SK-N-SH (cell line): Measurements from ENCODE around the gene MFSD2B. TPM values are rescaled to one million over a fixed set of nuclear protein-coding genes. Genes with fewer than 3 reads are reported as not detected.
A peak's percentile ranks its signal among the peaks of the same experiment; 100 is the strongest.

Experiments used
- CTCF ChIA-PET: fragments of 300-600, 350-600 bp; formaldehyde crosslinking; extraction: SDS; loops from one replicate; lab custom pipeline; 2021; lab: Yijun Ruan, JAX
- POLR2A ChIA-PET: fragments of 350-600 bp; sonication (Branson Sonifier 250); formaldehyde crosslinking; extraction: SDS; loops from one replicate; lab custom pipeline; 2020; ENCODE audit warnings: antibody characterized with exemption, inconsistent platforms; lab: Yijun Ruan, JAX
- DNase-seq: peaks from one replicate; pipeline ENCODE4 v3.0.0; 2012
- H2AFZ ChIP-seq: fragments of 200-600 bp; sonication (generic); 2 replicates; pipeline ENCODE4 v1.8.1; 2016; ENCODE audit warnings: antibody characterized with exemption, mild to moderate bottlenecking, low read depth
- H3F3A ChIP-seq: fragments of 200-600 bp; sonication (generic); replicated peaks from 2 replicates; pipeline ENCODE3; 2016; ENCODE audit warnings: antibody characterized with exemption, mild to moderate bottlenecking; ENCODE audit not compliant: insufficient read depth
- H3K27ac ChIP-seq, 2 experiments: fragments of 200-500 bp in 1 of 2; fragments of 200-600 bp in 1 of 2; sonication (Bioruptor generic) in 1 of 2; sonication (generic), shearing (Covaris generic) in 1 of 2; 2 replicates each; pipeline versions ENCODE4 v1.5.1 to v1.6.1; 2014 to 2016; ENCODE audit warnings: low read depth in 2 of 2, inconsistent platforms in 1 of 2, low read length in 1 of 2, mild to moderate bottlenecking in 1 of 2, mixed read lengths in 1 of 2
- H3K27me3 ChIP-seq: fragments of 200-600 bp; sonication (generic), shearing (Covaris generic); 2 replicates; pipeline ENCODE4 v1.6.1; 2016; ENCODE audit warnings: mixed run types; ENCODE audit not compliant: insufficient read depth
- H3K36me3 ChIP-seq, 2 experiments: fragments of 200-500 bp in 1 of 2; fragments of 200-600 bp in 1 of 2; sonication (Bioruptor generic) in 1 of 2; sonication (generic) in 1 of 2; replicated peaks in 1 of 2; 2 replicates each; pipeline versions ENCODE3 to v1.5.1; 2014 to 2016; ENCODE audit warnings: low read length in 1 of 2, mild to moderate bottlenecking in 1 of 2; ENCODE audit not compliant: insufficient read depth in 2 of 2, control insufficient read depth in 1 of 2
- H3K4me1 ChIP-seq, 2 experiments: fragments of 200-500 bp in 1 of 2; fragments of 200-600 bp in 1 of 2; sonication (Bioruptor generic) in 1 of 2; sonication (generic), shearing (Covaris generic) in 1 of 2; 2 replicates each; pipeline versions ENCODE4 v1.5.1 to v1.6.1; 2014 to 2016; ENCODE audit warnings: low read depth in 1 of 2, low read length in 1 of 2, mixed run types in 1 of 2; ENCODE audit not compliant: insufficient read depth in 2 of 2, control insufficient read depth in 1 of 2
- H3K4me2 ChIP-seq: fragments of 200-600 bp; sonication (generic), shearing (Covaris generic); 2 replicates; pipeline ENCODE4 v1.6.1; 2017; ENCODE audit warnings: mixed run types
- H3K4me3 ChIP-seq, 2 experiments: fragments of 200-500 bp in 1 of 2; fragments of 200-600 bp in 1 of 2; sonication (Bioruptor generic) in 1 of 2; sonication (generic), shearing (Covaris generic) in 1 of 2; 2 replicates each; pipeline versions ENCODE4 v1.5.1 to v1.8.1; 2014 to 2016; ENCODE audit warnings: low read depth in 2 of 2, inconsistent platforms in 1 of 2, low read length in 1 of 2, mild to moderate bottlenecking in 1 of 2, mixed read lengths in 1 of 2, moderate library complexity in 1 of 2
- H3K79me2 ChIP-seq: fragments of 200-600 bp; sonication (generic); 2 replicates; pipeline ENCODE4 v1.8.1; 2017; ENCODE audit warnings: mild to moderate bottlenecking; ENCODE audit not compliant: insufficient read depth
- H3K9ac ChIP-seq: fragments of 200-600 bp; sonication (generic); 2 replicates; pipeline ENCODE4 v1.6.1; 2017; ENCODE audit warnings: mixed run types
- H3K9me2 ChIP-seq: fragments of 200-600 bp; sonication (generic); 2 replicates; pipeline ENCODE4 v1.6.1; 2017; ENCODE audit warnings: mixed run types
- H3K9me3 ChIP-seq: fragments of 200-600 bp; sonication (generic); 2 replicates; pipeline ENCODE4 v1.6.1; 2017; ENCODE audit warnings: mixed run types, mild to moderate bottlenecking, moderate library complexity
- H4K20me1 ChIP-seq: fragments of 200-600 bp; sonication (generic); 2 replicates; pipeline ENCODE4 v1.6.1; 2017; ENCODE audit warnings: mild to moderate bottlenecking, mixed run types; ENCODE audit not compliant: insufficient read depth
- CHD2 ChIP-seq: fragments of 150-350 bp; IDR thresholded peaks from 2 replicates; pipeline ENCODE4 v1.6.1; 2018; ENCODE audit warnings: low read length; ENCODE audit not compliant: partially characterized antibody
- ELF1 ChIP-seq: IDR thresholded peaks from 2 replicates; pipeline ENCODE4 v1.4.0; 2012
- FOXM1 ChIP-seq: IDR thresholded peaks from 2 replicates; pipeline ENCODE4 v1.4.0; 2012; ENCODE audit warnings: low read depth, mild to moderate bottlenecking
- TAF1 ChIP-seq: IDR thresholded peaks from 2 replicates; pipeline ENCODE4 v1.6.1; 2012; ENCODE audit warnings: low read depth, mild to moderate bottlenecking, low read length, moderate library complexity, borderline replicate concordance
- USF2 ChIP-seq: fragments of 150-350 bp; IDR thresholded peaks from 2 replicates; pipeline ENCODE4 v1.6.1; 2017; ENCODE audit warnings: antibody characterized with exemption, low read length, low read depth, borderline replicate concordance
- WGBS: methylation state at CpG from one replicate; pipeline ENCODE4 v1.1.6; 2017; ENCODE audit warnings: low lambda C conversion rate; 5-methylcytosine and 5-hydroxymethylcytosine counted together
- polyA plus RNA-seq, 3 experiments: library from polyadenylated mRNA; depleted of rRNA; stranded (reverse); fragments of >200 nt; gene quantifications; 2 replicates each; pipeline ENCODE4 v1.2.3, GENCODE V29; 2012
- TF ChIP-seq, protein P1 (sequence below): fragments of 200-600 bp; sonication (generic); IDR thresholded peaks from 2 replicates; pipeline ENCODE4 v1.6.1; 2017; ENCODE audit warnings: antibody characterized with exemption, mild to moderate bottlenecking, moderate library complexity
- TF ChIP-seq, protein P2 (sequence below): IDR thresholded peaks from 2 replicates; pipeline ENCODE4; 2012

MFSD2B gene
- polyA plus RNA-seq, 1 of the 3 experiments (the other 2 are of a cell fraction): not detected

DNA sequence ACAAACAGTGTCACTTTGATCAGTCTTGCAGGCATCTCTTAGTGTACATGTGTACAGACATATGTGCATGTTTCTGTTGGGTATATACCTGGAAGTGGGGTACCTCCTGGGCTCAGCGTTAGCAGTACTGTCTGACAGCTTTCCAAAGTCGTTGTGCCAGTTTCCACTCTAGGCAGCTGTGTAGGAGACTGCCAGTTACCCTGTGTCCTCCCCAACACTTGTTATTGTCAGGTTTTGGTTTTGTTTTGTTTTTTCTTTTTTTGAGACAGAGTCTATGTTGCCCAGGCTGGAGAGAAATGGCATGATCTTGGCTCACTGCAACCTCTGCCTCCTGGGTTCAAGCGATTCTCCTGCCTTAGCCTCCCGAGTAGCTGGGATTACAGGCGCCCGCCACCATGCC is 45.9 kb downstream of the MFSD2B start:
- no peak overlapping the region for H2AFZ ChIP-seq
- H3K9me2 ChIP-seq: no peaks in the 10 kb centered on the region
- TF ChIP-seq, protein P1, sequence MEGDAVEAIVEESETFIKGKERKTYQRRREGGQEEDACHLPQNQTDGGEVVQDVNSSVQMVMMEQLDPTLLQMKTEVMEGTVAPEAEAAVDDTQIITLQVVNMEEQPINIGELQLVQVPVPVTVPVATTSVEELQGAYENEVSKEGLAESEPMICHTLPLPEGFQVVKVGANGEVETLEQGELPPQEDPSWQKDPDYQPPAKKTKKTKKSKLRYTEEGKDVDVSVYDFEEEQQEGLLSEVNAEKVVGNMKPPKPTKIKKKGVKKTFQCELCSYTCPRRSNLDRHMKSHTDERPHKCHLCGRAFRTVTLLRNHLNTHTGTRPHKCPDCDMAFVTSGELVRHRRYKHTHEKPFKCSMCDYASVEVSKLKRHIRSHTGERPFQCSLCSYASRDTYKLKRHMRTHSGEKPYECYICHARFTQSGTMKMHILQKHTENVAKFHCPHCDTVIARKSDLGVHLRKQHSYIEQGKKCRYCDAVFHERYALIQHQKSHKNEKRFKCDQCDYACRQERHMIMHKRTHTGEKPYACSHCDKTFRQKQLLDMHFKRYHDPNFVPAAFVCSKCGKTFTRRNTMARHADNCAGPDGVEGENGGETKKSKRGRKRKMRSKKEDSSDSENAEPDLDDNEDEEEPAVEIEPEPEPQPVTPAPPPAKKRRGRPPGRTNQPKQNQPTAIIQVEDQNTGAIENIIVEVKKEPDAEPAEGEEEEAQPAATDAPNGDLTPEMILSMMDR: no peak
- TF ChIP-seq, protein P2, sequence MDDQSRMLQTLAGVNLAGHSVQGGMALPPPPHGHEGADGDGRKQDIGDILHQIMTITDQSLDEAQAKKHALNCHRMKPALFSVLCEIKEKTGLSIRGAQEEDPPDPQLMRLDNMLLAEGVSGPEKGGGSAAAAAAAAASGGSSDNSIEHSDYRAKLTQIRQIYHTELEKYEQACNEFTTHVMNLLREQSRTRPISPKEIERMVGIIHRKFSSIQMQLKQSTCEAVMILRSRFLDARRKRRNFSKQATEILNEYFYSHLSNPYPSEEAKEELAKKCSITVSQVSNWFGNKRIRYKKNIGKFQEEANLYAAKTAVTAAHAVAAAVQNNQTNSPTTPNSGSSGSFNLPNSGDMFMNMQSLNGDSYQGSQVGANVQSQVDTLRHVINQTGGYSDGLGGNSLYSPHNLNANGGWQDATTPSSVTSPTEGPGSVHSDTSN: no peak
- TF ChIP-seq CHD2 (no peak), TAF1 (no peak), ELF1 (no peak), FOXM1 (no peak)
- H3K9ac ChIP-seq: no peak overlapping the region
- ChIA-PET CTCF (interaction anchor here (0.7 to 1.9 kb wide), 2 partner anchors 96 to 231 kb away, joined by 3 to 4 read pairs; no protein-coding TSS in a partner anchor), POLR2A (no interaction called here)
- WGBS: 87% methylated on average over 6 of the region's 6 CpGs
- peaks cover 1% of the 10 kb centered on the region for H3F3A ChIP-seq
- H3K36me3 ChIP-seq: peaks cover 0 to 11% of the 10 kb centered on the region in 2 experiments
- H3K4me2 ChIP-seq: no peak overlapping the region
- no peak overlapping the region for H3K4me3 ChIP-seq
- no peak overlapping the region for H3K27ac ChIP-seq
- no peak for DNase-seq
- H4K20me1 ChIP-seq: no peaks in the 10 kb centered on the region
- H3K79me2 ChIP-seq: no peaks in the 10 kb centered on the region
- peaks cover 0 to 10% of the 10 kb centered on the region in 2 experiments; a peak in 1 of 4 replicates for H3K4me1 ChIP-seq
- H3K27me3 ChIP-seq: no peaks in the 10 kb centered on the region
- H3K9me3 ChIP-seq: no peaks in the 10 kb centered on the region

- H3K27ac ChIP-seq: no peak overlapping the region
- no peaks in the 10 kb centered on the region for H3F3A ChIP-seq
- H4K20me1 ChIP-seq: no peaks in the 10 kb centered on the region
- H3K27me3 ChIP-seq: no peaks in the 10 kb centered on the region
- H3K4me2 ChIP-seq: no peak overlapping the region
- H3K79me2 ChIP-seq: no peaks in the 10 kb centered on the region
- no peaks in the 10 kb centered on the region for H3K9me2 ChIP-seq
- H3K9me3 ChIP-seq: no peaks in the 10 kb centered on the region
- peaks cover 6 to 21% of the 10 kb centered on the region in 2 experiments for H3K36me3 ChIP-seq
- ChIA-PET CTCF (interaction anchor here (0.7 to 5.3 kb wide), 4 partner anchors 8 to 235 kb away, joined by 3 to 43 read pairs (median 39); partner anchors contain the start of genes ATAD2B and FKBP1B), POLR2A (interaction anchor here (0.7 kb wide), 2 partner anchors 14 to 344 kb away, joined by 3 to 7 read pairs; no protein-coding TSS in a partner anchor)
- peaks cover 0 to 9% of the 10 kb centered on the region in 2 experiments; a peak in 1 of 4 replicates for H3K4me1 ChIP-seq
- H2AFZ ChIP-seq: no peak overlapping the region
- no peak for DNase-seq
- H3K9ac ChIP-seq: no peak overlapping the region
- TF ChIP-seq, protein P1: peak; percentile 8; the same call in 1 of the 2 replicates
- TF ChIP-seq USF2: no peak
- H3K4me3 ChIP-seq: no peak overlapping the region
- WGBS: 79% methylated on average over 4 of the region's 4 CpGs
Measured at GRCh38 chr2:24058564-24059271, 48.8 kb downstream of the MFSD2B start.
